Neural progenitor cell (in vitro differentiated cells): ENCODE measurements around the gene GPR15. TPM values are rescaled to one million over a fixed set of nuclear protein-coding genes. Genes with fewer than 3 reads are reported as not detected.

Experiments
- DNase-seq: peaks from one replicate; pipeline ENCODE4 v3.0.0-alpha.2; 2016; ENCODE audit warnings: low spot score
- H2AFZ ChIP-seq: fragments of 200-600 bp; sonication (generic); replicated peaks from 2 replicates; pipeline ENCODE4 v1.6.1; 2016; ENCODE audit warnings: antibody characterized with exemption
- H3F3A ChIP-seq: fragments of 200-600 bp; sonication (generic); 2 replicates; pipeline ENCODE4 v1.6.1; 2016; ENCODE audit warnings: antibody characterized with exemption, low read depth
- H3K27ac ChIP-seq: fragments of 200-600 bp; sonication (generic); 2 replicates; pipeline ENCODE4 v1.5.1; 2016; ENCODE audit warnings: mild to moderate bottlenecking
- H3K27me3 ChIP-seq: fragments of 200-600 bp; sonication (generic); 2 replicates; pipeline ENCODE4 v1.6.1; 2016; ENCODE audit warnings: mild to moderate bottlenecking, moderate library complexity
- H3K36me3 ChIP-seq: fragments of 200-600 bp; sonication (generic); 2 replicates; pipeline ENCODE4 v1.5.1; 2016
- H3K4me1 ChIP-seq: fragments of 200-600 bp; sonication (generic); 2 replicates; pipeline ENCODE4 v1.6.1; 2016; ENCODE audit warnings: mixed run types
- H3K4me2 ChIP-seq: fragments of 200-600 bp; sonication (generic); 2 replicates; pipeline ENCODE4 v1.6.1; 2016
- H3K4me3 ChIP-seq: fragments of 200-600 bp; sonication (generic); 2 replicates; pipeline ENCODE4 v1.5.1; 2016
- H3K79me2 ChIP-seq: fragments of 200-600 bp; sonication (generic); 2 replicates; pipeline ENCODE4 v1.6.1; 2016; ENCODE audit warnings: low read depth
- H3K9ac ChIP-seq: fragments of 200-600 bp; sonication (generic); 2 replicates; pipeline ENCODE4 v1.6.1; 2016
- H3K9me3 ChIP-seq: fragments of 200-600 bp; sonication (generic); 2 replicates; pipeline ENCODE4 v1.5.1; 2016; ENCODE audit warnings: low read depth
- H4K20me1 ChIP-seq: fragments of 200-600 bp; sonication (generic); 2 replicates; pipeline ENCODE4 v1.6.1; 2016; ENCODE audit warnings: low read depth
- H3K27ac Mint-ChIP-seq: 3 replicates; pipeline ENCODE4 v1.8.0; 2021; ENCODE audit warnings: mixed read lengths
- H3K27me3 Mint-ChIP-seq: 2 replicates; pipeline ENCODE4 v1.8.0; 2022; ENCODE audit warnings: low read depth, mild to moderate bottlenecking, inconsistent platforms, moderate library complexity, mixed read lengths; ENCODE audit not compliant: insufficient read depth
- H3K36me3 Mint-ChIP-seq: 3 replicates; pipeline ENCODE4 v1.8.0; 2021; ENCODE audit warnings: mixed read lengths
- H3K4me1 Mint-ChIP-seq: 3 replicates; pipeline ENCODE4 v1.8.0; 2021; ENCODE audit warnings: mixed read lengths
- H3K4me3 Mint-ChIP-seq: 3 replicates; pipeline ENCODE4 v1.8.0; 2021; ENCODE audit warnings: mild to moderate bottlenecking, moderate library complexity, mixed read lengths
- H3K9me3 Mint-ChIP-seq: 3 replicates; pipeline ENCODE4 v1.8.0; 2020; ENCODE audit warnings: mixed read lengths
- CTCF ChIP-seq: fragments of 200-600 bp; sonication (generic); IDR thresholded peaks from 2 replicates; pipeline ENCODE4 v1.5.1; 2017; ENCODE audit warnings: antibody characterized with exemption, mild to moderate bottlenecking
- EZH2 ChIP-seq: fragments of 200-600 bp; sonication (generic); IDR thresholded peaks from 2 replicates; pipeline ENCODE4 v1.6.1; 2017; ENCODE audit warnings: antibody characterized with exemption, mild to moderate bottlenecking, moderate library complexity
- EZH2phosphoT487 ChIP-seq: fragments of 200-600 bp; sonication (generic); IDR thresholded peaks from 2 replicates; pipeline ENCODE4 v1.6.1; 2017; ENCODE audit warnings: antibody characterized with exemption
- total RNA-seq: library from RNA; depleted of rRNA; stranded (reverse); fragments of >200 nt; gene quantifications from 2 replicates; pipeline ENCODE4 v1.2.3, GENCODE V29; 2015; ENCODE audit warnings: low replicate concordance

Gene GPR15
- total RNA-seq, 1 donor from 2014 or later = not detected

DNA sequence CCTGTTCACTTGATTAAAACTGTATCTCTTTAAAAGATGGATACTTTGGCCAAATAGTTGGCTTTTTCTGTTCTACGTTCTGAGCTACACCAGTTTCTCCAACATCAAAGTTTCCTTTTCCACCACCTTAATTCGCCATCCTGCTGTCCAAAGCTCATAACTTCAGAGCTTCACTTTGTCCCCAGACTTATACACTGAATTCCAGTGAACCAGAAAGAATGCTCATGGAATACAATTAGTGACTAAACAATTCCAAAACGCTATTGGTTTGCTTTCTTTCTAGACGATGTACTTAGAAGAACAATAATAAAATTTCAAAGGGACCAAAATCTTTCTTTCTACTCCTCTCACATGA is 23.2 kb downstream of the GPR15 start:
- no peaks in the 10 kb centered on the region for H3K36me3 Mint-ChIP-seq
- Histone ChIP-seq H3K9ac (no peak overlapping the region), H3K4me3 (no peak overlapping the region), H3K27me3 (no peaks in the 10 kb centered on the region), H3K4me2 (no peak overlapping the region), H3K27ac (no peak overlapping the region), H3K36me3 (no peaks in the 10 kb centered on the region), H3K79me2 (no peaks in the 10 kb centered on the region), H3F3A (no peaks in the 10 kb centered on the region), H3K4me1 (peaks cover 5% of the 10 kb centered on the region), H3K9me3 (no peaks in the 10 kb centered on the region), H4K20me1 (no peaks in the 10 kb centered on the region), H2AFZ (no peak overlapping the region)
- no peak for TF ChIP-seq EZH2phosphoT487
- no peak for TF ChIP-seq CTCF
- no peak for TF ChIP-seq EZH2
- H3K27me3 Mint-ChIP-seq = peaks cover 4% of the 10 kb centered on the region
- H3K4me1 Mint-ChIP-seq = peaks cover 4% of the 10 kb centered on the region
- no peak overlapping the region for H3K27ac Mint-ChIP-seq
- DNase-seq = no peak
- H3K4me3 Mint-ChIP-seq = no peak overlapping the region
- H3K9me3 Mint-ChIP-seq = no peaks in the 10 kb centered on the region

- H3K36me3 ChIP-seq = no peaks in the 10 kb centered on the region
- Mint-ChIP-seq H3K4me3 (no peak overlapping the region), H3K36me3 (no peaks in the 10 kb centered on the region), H3K27ac (no peak overlapping the region), H3K27me3 (peaks cover 4% of the 10 kb centered on the region), H3K4me1 (peaks cover 4% of the 10 kb centered on the region), H3K9me3 (no peaks in the 10 kb centered on the region)
- no peaks in the 10 kb centered on the region for H3K79me2 ChIP-seq
- no peak overlapping the region for H3K4me2 ChIP-seq
- H2AFZ ChIP-seq = no peak overlapping the region
- peaks cover 5% of the 10 kb centered on the region for H3K4me1 ChIP-seq
- H3F3A ChIP-seq = no peaks in the 10 kb centered on the region
- no peak overlapping the region for H3K27ac ChIP-seq
- H4K20me1 ChIP-seq = no peaks in the 10 kb centered on the region
- DNase-seq = no peak
- H3K9me3 ChIP-seq = no peaks in the 10 kb centered on the region
- no peaks in the 10 kb centered on the region for H3K27me3 ChIP-seq
- no peak overlapping the region for H3K4me3 ChIP-seq
- TF ChIP-seq CTCF (no peak), EZH2phosphoT487 (no peak), EZH2 (no peak)
- no peak overlapping the region for H3K9ac ChIP-seq
Observed at GRCh38 chr3:98556164-98557130, 24.7 kb downstream of the GPR15 start.

GRCh38 chr3:98557324-98558010 is 25.7 kb downstream of the GPR15 start:
- H2AFZ ChIP-seq = no peak overlapping the region
- H3K27me3 ChIP-seq = no peaks in the 10 kb centered on the region
- Mint-ChIP-seq H3K27me3 (peaks cover 4% of the 10 kb centered on the region), H3K9me3 (no peaks in the 10 kb centered on the region), H3K27ac (no peak overlapping the region), H3K36me3 (no peaks in the 10 kb centered on the region), H3K4me1 (peaks cover 4% of the 10 kb centered on the region), H3K4me3 (no peak overlapping the region)
- no peaks in the 10 kb centered on the region for H3K9me3 ChIP-seq
- no peak overlapping the region for H3K9ac ChIP-seq
- no peak overlapping the region for H3K27ac ChIP-seq
- TF ChIP-seq EZH2phosphoT487 = no peak
- H3K36me3 ChIP-seq = no peaks in the 10 kb centered on the region
- H3K4me3 ChIP-seq = no peak overlapping the region
- H3K4me1 ChIP-seq = peaks cover 5% of the 10 kb centered on the region
- DNase-seq = no peak
- no peaks in the 10 kb centered on the region for H3K79me2 ChIP-seq
- H3F3A ChIP-seq = no peaks in the 10 kb centered on the region
- H3K4me2 ChIP-seq = no peak overlapping the region
- no peaks in the 10 kb centered on the region for H4K20me1 ChIP-seq
